ENCODE data around the gene CRIP3.

CRIP3 gene

DNA sequence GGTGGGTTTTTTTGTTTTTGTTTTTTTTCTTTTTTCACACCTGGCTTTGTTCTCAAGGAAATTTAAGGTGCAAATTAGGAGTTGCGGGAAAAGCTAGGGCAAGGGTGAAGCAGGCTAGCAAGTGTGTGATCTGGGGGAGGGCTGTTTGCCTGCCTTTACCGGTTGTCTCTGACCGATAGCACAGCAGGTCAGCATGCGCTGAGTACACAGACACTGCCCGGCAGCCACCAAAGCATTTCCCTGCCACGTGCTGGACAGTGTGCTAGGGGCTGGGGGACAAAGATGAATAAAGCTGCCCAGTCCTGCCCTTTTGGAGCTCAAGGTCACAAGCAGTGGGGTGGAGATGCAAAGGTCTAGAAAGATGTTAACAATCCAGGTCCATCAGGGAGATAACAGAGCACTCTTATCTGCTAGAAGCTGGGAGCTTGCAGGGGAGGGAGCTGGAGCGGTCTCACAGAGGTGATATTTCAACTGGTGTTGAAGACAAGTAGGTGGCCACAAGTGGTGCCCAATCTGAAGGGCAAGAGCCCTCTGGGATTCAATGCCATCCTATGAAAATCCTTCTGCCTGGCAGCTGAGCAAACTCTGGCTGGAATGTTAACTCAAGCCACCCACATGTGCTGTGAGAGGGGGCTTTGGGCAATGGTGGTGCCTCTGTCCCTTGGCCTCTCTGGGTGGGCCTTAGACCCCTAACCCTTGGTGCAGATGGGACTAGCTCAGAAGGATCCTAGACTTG, 40.8 kb downstream of the CRIP3 start:
- peaks cover 59% of the 10 kb centered on the region for H3K27me3 Mint-ChIP-seq
- H3K4me1 Mint-ChIP-seq (ENCODE audit: low read depth): peaks cover 19% of the 10 kb centered on the region
- no peak overlapping the region for H3K4me3 Mint-ChIP-seq
- H3K36me3 Mint-ChIP-seq (ENCODE audit: low read depth): no peaks in the 10 kb centered on the region
- no peaks in the 10 kb centered on the region for H3K9me3 Mint-ChIP-seq
- H3K27ac Mint-ChIP-seq: no peak overlapping the region
- intact Hi-C loops (cut with micrococcal nuclease): no loop called here

DNA sequence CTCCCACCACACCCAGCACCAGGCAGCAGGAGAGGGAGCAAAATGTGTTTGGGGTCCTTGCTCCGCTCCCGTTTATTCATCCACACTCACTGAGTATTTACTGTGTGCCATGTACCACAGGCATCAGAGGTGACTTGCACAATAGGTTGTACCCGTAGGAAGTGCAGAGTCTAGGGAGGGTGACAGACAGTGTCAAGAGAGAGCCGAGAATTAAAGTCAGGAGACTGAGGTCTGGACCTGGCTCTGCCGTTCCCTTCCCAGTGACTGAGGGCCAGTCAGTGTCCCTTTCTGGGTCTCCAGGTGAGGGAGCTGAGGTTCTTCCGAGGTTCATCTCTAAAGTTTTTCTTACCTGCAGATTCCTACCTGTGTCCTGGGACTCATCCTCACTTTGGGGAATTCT, 43.1 kb downstream of the CRIP3 start:
- Mint-ChIP-seq H3K4me3 (no peak overlapping the region), H3K36me3 (ENCODE audit: low read depth) (no peaks in the 10 kb centered on the region), H3K4me1 (ENCODE audit: low read depth) (peaks cover 19% of the 10 kb centered on the region), H3K27me3 (peaks cover 40% of the 10 kb centered on the region), H3K27ac (no peak overlapping the region), H3K9me3 (no peaks in the 10 kb centered on the region)
- intact Hi-C loops (cut with micrococcal nuclease): no loop called here

DNA sequence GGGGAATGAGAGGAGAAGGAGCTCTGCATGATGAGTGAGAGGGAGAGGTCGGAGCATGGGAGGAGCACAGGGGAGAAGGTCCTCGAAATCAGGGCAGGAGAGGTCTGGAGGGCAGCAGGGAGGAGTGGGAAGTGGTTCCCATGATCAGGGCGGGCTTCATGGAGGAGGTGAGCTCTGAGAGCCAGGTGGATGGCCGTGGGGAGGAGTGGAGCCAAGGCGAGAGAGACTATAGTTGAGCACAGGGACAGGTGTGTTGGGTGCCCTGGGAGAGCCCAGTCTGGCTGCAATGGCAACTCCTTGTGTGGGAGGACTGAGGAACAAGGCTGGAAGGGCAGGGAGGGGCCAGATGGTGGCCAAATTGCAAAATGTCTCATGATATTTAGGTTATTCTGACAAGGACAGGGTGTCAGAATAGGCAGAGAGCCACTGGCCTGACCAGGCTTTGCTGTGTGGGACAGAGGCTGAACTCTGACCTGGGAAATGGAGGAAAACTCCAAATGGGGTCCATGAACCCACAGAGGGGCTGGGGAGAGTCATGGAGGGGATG, 44.0 kb downstream of the CRIP3 start:
- H3K9me3 Mint-ChIP-seq: no peaks in the 10 kb centered on the region
- intact Hi-C loops (cut with micrococcal nuclease): no loop called here

DNA sequence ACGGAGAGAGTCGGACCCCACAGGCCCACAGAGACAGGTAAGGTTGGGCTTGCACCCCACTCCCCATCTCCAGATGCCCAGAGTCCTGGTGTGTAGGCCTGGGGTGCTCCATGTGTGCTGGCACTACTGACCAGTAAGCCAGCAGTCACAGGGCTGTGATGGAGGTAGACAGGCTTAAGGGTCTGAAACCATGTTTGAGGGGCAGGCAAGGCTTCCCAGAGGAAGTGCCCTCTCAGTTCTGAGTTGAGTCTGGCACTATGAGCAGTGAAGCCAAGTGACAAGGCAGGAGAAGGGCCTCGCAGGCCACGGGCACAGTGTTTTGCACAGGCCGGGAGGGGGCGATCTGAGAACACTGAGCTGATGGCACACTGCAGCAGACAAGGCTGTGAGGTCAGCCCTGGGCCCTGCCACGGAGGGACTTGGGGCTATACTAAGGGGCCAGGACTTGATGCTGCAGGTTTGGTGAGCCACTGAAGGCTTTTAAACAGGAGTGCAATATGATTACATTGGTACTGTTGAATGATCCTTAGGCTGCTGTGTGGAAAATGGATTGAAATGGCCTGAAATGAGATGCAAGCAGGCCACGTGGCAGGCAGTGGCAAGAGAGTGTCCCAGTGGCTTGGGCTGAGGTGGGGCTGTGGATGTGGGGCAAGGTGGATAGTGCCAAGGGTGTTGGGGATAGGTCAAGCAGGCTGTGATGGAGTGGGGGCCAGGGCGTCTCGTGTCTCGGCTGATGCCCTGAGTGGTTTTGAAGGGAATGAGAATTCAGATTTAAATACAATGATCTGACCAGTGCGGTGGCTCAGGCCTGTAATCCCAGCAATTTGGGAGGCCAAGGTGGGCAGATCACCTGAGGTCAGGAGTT, 45.1 kb downstream of the CRIP3 start:
- H3K4me3 Mint-ChIP-seq: no peak overlapping the region
- no peak overlapping the region for H3K27ac Mint-ChIP-seq
- H3K4me1 Mint-ChIP-seq (ENCODE audit: low read depth): peaks cover 7% of the 10 kb centered on the region
- intact Hi-C loops (cut with micrococcal nuclease): loop anchor here (1.0 to 2.0 kb wide), 3 partner anchors 71 to 243 kb away; no protein-coding TSS in a partner anchor
- no peaks in the 10 kb centered on the region for H3K36me3 Mint-ChIP-seq (ENCODE audit: low read depth)
- H3K9me3 Mint-ChIP-seq: no peaks in the 10 kb centered on the region
- peaks cover 22% of the 10 kb centered on the region for H3K27me3 Mint-ChIP-seq

More for the DNA sequence above, 44.0 kb downstream of the CRIP3 start:
- Mint-ChIP-seq H3K27ac (no peak overlapping the region), H3K27me3 (peaks cover 31% of the 10 kb centered on the region), H3K4me1 (ENCODE audit: low read depth) (peaks cover 19% of the 10 kb centered on the region), H3K4me3 (no peak overlapping the region), H3K36me3 (ENCODE audit: low read depth) (no peaks in the 10 kb centered on the region)

DNA sequence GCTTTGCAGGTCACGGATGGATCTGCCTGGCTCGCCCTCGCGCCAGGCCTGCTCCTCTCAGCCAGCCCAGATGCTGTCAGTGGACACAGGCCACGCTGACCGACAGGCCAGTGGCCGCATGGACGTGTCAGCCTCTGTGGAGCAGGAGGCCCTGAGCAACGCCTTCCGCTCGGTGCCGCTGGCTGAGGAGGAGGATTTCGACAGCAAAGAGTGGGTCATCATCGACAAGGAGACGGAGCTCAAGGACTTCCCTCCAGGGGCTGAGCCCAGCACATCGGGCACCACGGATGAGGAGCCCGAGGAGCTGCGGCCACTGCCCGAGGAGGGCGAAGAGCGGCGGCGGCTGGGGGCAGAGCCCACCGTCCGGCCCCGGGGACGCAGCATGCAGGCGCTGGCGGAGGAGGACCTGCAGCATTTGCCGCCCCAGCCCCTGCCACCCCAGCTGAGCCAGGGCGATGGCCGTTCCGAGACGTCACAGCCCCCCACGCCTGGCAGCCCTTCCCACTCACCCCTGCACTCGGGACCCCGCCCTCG, 45.8 kb downstream of the CRIP3 start:
- intact Hi-C loops (cut with micrococcal nuclease): loop anchor here (1.0 to 2.0 kb wide), 3 partner anchors 72 to 244 kb away; no protein-coding TSS in a partner anchor
- Mint-ChIP-seq H3K27ac (no peak overlapping the region), H3K4me1 (ENCODE audit: low read depth) (peaks cover 4% of the 10 kb centered on the region), H3K9me3 (no peaks in the 10 kb centered on the region), H3K4me3 (no peak overlapping the region), H3K36me3 (ENCODE audit: low read depth) (no peaks in the 10 kb centered on the region), H3K27me3 (peaks cover 18% of the 10 kb centered on the region)

DNA sequence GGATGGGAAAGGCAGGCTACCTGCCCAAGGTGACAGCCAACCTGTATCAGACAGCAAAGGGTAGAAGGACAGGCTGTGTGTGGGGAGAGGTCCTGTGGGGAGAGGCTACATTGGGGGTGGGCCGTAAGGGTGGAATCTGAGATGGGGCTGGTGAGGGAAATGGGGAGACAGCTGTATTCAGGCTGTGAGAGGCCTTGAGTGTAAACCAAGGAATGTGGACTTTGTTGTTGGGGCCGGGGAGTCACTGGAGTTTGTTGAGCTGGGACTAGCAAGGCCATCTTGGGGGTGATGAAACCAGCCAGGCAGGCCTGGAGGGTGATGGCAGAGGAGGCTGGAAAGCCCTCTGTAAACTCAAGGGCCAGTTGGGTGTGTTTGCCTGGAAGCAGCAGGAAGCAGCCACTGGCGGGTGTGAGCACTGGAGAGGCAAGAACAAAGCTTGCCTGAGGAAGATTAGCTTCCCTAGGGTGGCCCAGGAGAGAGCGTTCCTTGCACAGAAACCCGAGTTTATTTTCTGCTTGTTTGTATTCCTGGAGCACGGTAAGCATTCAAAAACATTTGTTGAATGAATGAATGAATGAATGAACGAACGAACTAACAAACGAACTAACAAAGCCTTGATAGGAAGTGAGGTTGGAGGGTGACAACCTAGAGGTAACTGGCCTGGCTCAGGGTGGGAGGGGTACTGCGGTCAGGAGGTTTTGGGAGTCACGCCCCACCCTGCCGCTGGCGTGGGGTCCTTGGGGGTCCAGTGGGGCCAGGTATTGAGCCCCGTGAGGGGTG, 46.4 kb downstream of the CRIP3 start:
- H3K4me3 Mint-ChIP-seq: no peak overlapping the region
- H3K27me3 Mint-ChIP-seq: peaks cover 15% of the 10 kb centered on the region
- no peaks in the 10 kb centered on the region for H3K36me3 Mint-ChIP-seq (ENCODE audit: low read depth)
- peaks cover 9% of the 10 kb centered on the region for H3K4me1 Mint-ChIP-seq (ENCODE audit: low read depth)
- intact Hi-C loops (cut with micrococcal nuclease): loop anchor here (2.0 kb wide), 2 partner anchors 73 to 245 kb away; no protein-coding TSS in a partner anchor
- H3K9me3 Mint-ChIP-seq: no peaks in the 10 kb centered on the region
- H3K27ac Mint-ChIP-seq: no peak overlapping the region

DNA sequence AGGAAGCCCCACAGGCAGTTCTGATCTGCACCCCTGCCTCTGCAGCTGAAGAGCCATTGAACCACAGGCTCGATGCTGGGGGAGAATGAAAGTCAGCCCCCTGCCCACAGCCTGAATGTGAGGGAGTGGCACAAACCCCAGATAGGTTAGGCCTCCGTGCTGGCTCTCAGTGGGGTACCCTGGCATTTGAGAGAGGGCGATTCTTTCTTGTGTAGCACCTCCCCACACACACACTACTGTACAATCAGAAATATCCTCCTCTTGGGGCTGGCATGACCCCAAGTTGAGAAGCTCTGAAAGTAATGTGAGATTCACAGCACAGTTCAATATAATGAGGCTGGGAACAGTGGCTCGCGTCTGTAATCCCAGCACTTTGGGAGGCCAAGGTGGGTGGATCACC, 47.4 kb downstream of the CRIP3 start:
- no peak overlapping the region for H3K4me3 Mint-ChIP-seq

DNA sequence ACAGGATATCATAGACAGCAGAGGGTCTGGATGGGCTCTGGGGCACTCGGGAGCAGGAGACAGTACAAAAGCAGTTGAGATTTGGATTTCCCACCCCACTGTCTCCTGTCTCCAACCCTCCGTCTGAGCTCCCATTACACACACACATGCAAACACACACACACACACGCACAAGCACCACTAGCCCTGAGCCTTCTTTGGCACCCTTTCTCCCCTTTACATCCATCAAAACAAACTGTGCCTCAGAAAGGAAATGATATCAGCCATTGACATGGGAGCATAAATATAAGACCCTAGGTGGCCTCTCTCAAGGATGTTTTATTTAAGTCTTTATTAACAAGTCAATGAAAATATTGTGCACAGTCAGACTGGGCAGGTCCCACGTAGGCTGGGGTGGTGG, 47.8 kb downstream of the CRIP3 start:
- Mint-ChIP-seq H3K36me3 (ENCODE audit: low read depth) (no peaks in the 10 kb centered on the region), H3K27me3 (peaks cover 15% of the 10 kb centered on the region), H3K4me1 (ENCODE audit: low read depth) (peaks cover 12% of the 10 kb centered on the region), H3K4me3 (no peak overlapping the region), H3K9me3 (no peaks in the 10 kb centered on the region), H3K27ac (no peak overlapping the region)
- intact Hi-C loops (cut with micrococcal nuclease): no loop called here

More for the DNA sequence above, 47.4 kb downstream of the CRIP3 start:
- H3K4me1 Mint-ChIP-seq (ENCODE audit: low read depth): peaks cover 12% of the 10 kb centered on the region
- H3K27ac Mint-ChIP-seq: no peak overlapping the region
- no peaks in the 10 kb centered on the region for H3K36me3 Mint-ChIP-seq (ENCODE audit: low read depth)
- peaks cover 14% of the 10 kb centered on the region for H3K27me3 Mint-ChIP-seq
- no peaks in the 10 kb centered on the region for H3K9me3 Mint-ChIP-seq
- intact Hi-C loops (cut with micrococcal nuclease): no loop called here

DNA sequence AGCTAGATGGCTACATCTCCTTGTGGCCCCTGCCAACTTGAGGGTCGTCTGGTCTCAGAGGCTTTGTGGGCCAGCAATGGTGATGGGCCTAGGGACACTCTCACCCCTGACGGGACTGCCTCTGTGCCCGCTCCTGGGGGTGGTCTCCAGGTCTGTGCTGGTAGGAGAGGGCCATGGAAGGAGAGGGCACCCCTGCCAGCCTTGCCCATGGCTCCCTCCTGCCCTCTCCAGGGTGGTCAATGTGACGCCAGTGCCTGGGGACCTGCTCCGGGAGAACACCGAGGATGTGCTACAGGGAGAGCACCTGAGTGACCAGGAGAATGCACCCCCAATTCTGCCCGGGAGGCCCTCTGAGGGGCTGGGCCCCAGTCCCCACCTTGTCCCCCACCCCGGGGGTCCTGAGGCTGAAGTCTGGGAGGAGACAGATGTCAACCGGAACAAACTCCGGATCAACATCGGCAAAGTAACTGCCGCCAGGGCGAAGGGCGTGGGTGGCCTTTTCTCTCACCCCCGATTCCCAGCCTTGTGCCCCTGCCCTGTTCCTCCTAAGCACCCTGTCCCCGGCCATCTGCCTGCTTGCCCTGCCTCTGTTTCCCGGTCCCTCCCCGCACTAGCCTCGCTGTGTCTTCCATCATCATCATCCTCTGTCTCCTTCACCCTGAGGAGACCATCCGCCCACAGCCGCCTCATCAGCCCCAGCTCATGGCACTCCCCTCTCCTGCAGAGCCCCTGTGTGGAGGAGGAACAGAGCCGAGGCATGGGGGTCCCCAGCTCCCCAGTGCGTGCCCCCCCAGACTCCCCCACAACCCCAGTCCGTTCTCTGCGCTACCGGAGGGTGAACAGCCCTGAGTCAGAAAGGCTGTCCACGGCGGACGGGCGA, 49.6 kb downstream of the CRIP3 start:
- H3K27me3 Mint-ChIP-seq: peaks cover 20% of the 10 kb centered on the region
- no peak overlapping the region for H3K27ac Mint-ChIP-seq
- H3K9me3 Mint-ChIP-seq: no peaks in the 10 kb centered on the region

DNA sequence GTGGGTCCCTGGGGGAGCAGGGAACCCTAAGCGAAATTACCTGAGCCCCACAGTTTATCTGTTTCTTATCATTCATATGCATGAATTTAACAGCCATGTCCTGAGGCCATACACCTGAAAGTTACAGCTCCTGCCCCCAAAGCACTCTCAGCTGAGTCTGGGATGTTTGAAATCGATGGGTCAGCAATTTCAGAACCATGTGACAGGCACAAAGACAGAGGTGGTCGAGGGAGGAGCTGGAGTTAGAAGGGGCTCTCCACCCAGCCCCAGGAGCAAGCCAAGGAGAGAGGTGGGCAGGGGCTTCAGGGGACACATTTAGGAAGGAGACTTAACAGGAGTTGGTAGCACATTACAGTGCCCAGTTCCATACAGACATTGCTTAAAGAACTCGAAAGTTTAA, 50.4 kb downstream of the CRIP3 start:
- intact Hi-C loops (cut with micrococcal nuclease): no loop called here
- Mint-ChIP-seq H3K27ac (no peak overlapping the region), H3K4me3 (no peak overlapping the region), H3K9me3 (no peaks in the 10 kb centered on the region), H3K27me3 (peaks cover 25% of the 10 kb centered on the region), H3K4me1 (ENCODE audit: low read depth) (peaks cover 9% of the 10 kb centered on the region), H3K36me3 (ENCODE audit: low read depth) (no peaks in the 10 kb centered on the region)

More for the DNA sequence above, 49.6 kb downstream of the CRIP3 start:
- Mint-ChIP-seq H3K36me3 (ENCODE audit: low read depth) (no peaks in the 10 kb centered on the region), H3K4me3 (no peak overlapping the region), H3K4me1 (ENCODE audit: low read depth) (peaks cover 12% of the 10 kb centered on the region)
- intact Hi-C loops (cut with micrococcal nuclease): no loop called here

DNA sequence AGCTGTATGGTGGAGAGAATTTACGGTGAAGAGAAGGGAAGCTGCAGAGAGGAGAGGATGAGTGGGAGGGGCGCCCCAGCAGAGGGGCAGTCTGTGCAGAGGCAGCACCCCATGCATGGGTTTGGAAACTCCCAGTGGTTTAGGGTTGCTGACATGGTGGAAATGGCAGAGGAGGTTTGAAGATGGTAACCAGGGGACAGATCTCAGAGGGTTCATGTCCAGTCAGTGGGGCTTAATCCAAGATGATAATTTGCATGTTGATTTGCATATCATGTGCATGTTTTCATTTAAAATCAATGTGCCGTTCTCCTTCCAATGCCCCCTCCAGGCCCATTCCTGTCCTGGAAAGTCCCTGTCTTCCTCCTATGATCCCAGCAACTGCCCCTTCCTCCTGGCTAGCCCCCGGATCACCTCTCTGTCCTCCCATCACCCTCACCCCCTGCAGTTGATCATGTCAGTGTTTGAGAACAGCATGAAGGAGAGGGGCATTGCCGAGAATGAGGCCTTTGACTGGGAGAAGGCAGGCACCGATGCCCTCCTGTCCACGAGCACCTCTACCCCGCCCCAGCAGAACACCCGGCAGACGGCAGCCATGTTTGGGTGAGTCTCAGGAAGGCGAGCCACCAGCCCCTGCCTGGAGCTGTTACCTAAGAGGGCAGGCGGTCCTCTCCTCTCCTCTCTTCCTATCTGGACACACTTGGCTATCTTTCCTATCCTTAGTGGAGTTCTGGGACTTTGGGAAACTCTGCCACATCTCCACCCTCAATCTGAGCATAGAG, 51.1 kb downstream of the CRIP3 start:
- Mint-ChIP-seq H3K4me1 (ENCODE audit: low read depth) (peaks cover 9% of the 10 kb centered on the region), H3K36me3 (ENCODE audit: low read depth) (no peaks in the 10 kb centered on the region), H3K27me3 (peaks cover 31% of the 10 kb centered on the region), H3K27ac (no peak overlapping the region), H3K4me3 (no peak overlapping the region), H3K9me3 (no peaks in the 10 kb centered on the region)
- intact Hi-C loops (cut with micrococcal nuclease): no loop called here

DNA sequence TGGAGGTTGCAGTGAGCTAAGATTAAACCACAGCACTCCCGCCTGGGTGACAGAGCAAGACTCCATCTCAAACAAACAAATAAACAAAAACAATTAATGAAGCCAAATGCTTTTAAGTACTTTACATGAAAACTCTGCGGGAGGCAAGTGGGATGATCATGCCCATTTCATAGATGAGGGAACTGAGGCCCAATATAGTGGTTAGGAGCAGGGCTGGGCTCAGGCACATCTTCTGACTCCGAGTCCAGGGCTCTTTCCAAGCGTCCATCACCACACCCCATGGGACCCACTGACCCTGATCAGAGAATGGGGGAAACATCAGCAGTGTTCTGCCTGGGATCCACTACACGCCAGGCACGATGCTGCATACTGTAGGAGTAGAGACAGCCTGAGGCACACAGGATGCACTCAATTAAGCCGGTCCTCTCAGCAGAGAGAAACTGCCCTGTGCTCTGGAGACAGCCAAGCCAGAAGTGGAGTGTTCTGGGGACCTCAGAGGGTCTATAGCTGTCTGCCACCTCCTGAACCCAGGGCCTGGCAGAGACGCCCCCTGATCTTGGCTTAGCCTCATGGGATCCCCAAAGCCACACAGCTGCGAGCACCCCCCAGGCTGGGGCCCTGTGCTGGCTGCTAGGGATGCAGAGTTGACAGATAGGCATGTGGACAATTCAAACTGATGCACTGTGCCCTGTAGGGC, 51.8 kb downstream of the CRIP3 start:
- peaks cover 38% of the 10 kb centered on the region for H3K27me3 Mint-ChIP-seq
- intact Hi-C loops (cut with micrococcal nuclease): no loop called here

More for the DNA sequence above, 51.8 kb downstream of the CRIP3 start:
- Mint-ChIP-seq H3K4me1 (ENCODE audit: low read depth) (peaks cover 9% of the 10 kb centered on the region), H3K4me3 (no peak overlapping the region), H3K27ac (no peak overlapping the region), H3K36me3 (ENCODE audit: low read depth) (no peaks in the 10 kb centered on the region), H3K9me3 (no peaks in the 10 kb centered on the region)
